Neural progenitor cell (in vitro differentiated cells): ENCODE data around the gene TMEM178B. TPM values are rescaled to one million over a fixed set of nuclear protein-coding genes. Genes with fewer than 3 reads are reported as not detected.
A peak's percentile ranks its signal among the peaks of the same experiment; 100 is the strongest.

Experiments
- DNase-seq: peaks from one replicate; pipeline ENCODE4 v3.0.0-alpha.2; 2016; ENCODE audit warnings: low spot score
- H2AFZ ChIP-seq: fragments of 200-600 bp; sonication (generic); replicated peaks from 2 replicates; pipeline ENCODE4 v1.6.1; 2016; ENCODE audit warnings: antibody characterized with exemption
- H3F3A ChIP-seq: fragments of 200-600 bp; sonication (generic); 2 replicates; pipeline ENCODE4 v1.6.1; 2016; ENCODE audit warnings: antibody characterized with exemption, low read depth
- H3K27ac ChIP-seq: fragments of 200-600 bp; sonication (generic); 2 replicates; pipeline ENCODE4 v1.5.1; 2016; ENCODE audit warnings: mild to moderate bottlenecking
- H3K27me3 ChIP-seq: fragments of 200-600 bp; sonication (generic); 2 replicates; pipeline ENCODE4 v1.6.1; 2016; ENCODE audit warnings: mild to moderate bottlenecking, moderate library complexity
- H3K36me3 ChIP-seq: fragments of 200-600 bp; sonication (generic); 2 replicates; pipeline ENCODE4 v1.5.1; 2016
- H3K4me1 ChIP-seq: fragments of 200-600 bp; sonication (generic); 2 replicates; pipeline ENCODE4 v1.6.1; 2016; ENCODE audit warnings: mixed run types
- H3K4me2 ChIP-seq: fragments of 200-600 bp; sonication (generic); 2 replicates; pipeline ENCODE4 v1.6.1; 2016
- H3K4me3 ChIP-seq: fragments of 200-600 bp; sonication (generic); 2 replicates; pipeline ENCODE4 v1.5.1; 2016
- H3K79me2 ChIP-seq: fragments of 200-600 bp; sonication (generic); 2 replicates; pipeline ENCODE4 v1.6.1; 2016; ENCODE audit warnings: low read depth
- H3K9ac ChIP-seq: fragments of 200-600 bp; sonication (generic); 2 replicates; pipeline ENCODE4 v1.6.1; 2016
- H3K9me3 ChIP-seq: fragments of 200-600 bp; sonication (generic); 2 replicates; pipeline ENCODE4 v1.5.1; 2016; ENCODE audit warnings: low read depth
- H4K20me1 ChIP-seq: fragments of 200-600 bp; sonication (generic); 2 replicates; pipeline ENCODE4 v1.6.1; 2016; ENCODE audit warnings: low read depth
- H3K27ac Mint-ChIP-seq: 3 replicates; pipeline ENCODE4 v1.8.0; 2021; ENCODE audit warnings: mixed read lengths
- H3K27me3 Mint-ChIP-seq: 2 replicates; pipeline ENCODE4 v1.8.0; 2022; ENCODE audit warnings: low read depth, mild to moderate bottlenecking, inconsistent platforms, moderate library complexity, mixed read lengths; ENCODE audit not compliant: insufficient read depth
- H3K36me3 Mint-ChIP-seq: 3 replicates; pipeline ENCODE4 v1.8.0; 2021; ENCODE audit warnings: mixed read lengths
- H3K4me1 Mint-ChIP-seq: 3 replicates; pipeline ENCODE4 v1.8.0; 2021; ENCODE audit warnings: mixed read lengths
- H3K4me3 Mint-ChIP-seq: 3 replicates; pipeline ENCODE4 v1.8.0; 2021; ENCODE audit warnings: mild to moderate bottlenecking, moderate library complexity, mixed read lengths
- H3K9me3 Mint-ChIP-seq: 3 replicates; pipeline ENCODE4 v1.8.0; 2020; ENCODE audit warnings: mixed read lengths
- CTCF ChIP-seq: fragments of 200-600 bp; sonication (generic); IDR thresholded peaks from 2 replicates; pipeline ENCODE4 v1.5.1; 2017; ENCODE audit warnings: antibody characterized with exemption, mild to moderate bottlenecking
- EZH2 ChIP-seq: fragments of 200-600 bp; sonication (generic); IDR thresholded peaks from 2 replicates; pipeline ENCODE4 v1.6.1; 2017; ENCODE audit warnings: antibody characterized with exemption, mild to moderate bottlenecking, moderate library complexity
- EZH2phosphoT487 ChIP-seq: fragments of 200-600 bp; sonication (generic); IDR thresholded peaks from 2 replicates; pipeline ENCODE4 v1.6.1; 2017; ENCODE audit warnings: antibody characterized with exemption
- total RNA-seq: library from RNA; depleted of rRNA; stranded (reverse); fragments of >200 nt; gene quantifications from 2 replicates; pipeline ENCODE4 v1.2.3, GENCODE V29; 2015; ENCODE audit warnings: low replicate concordance

Gene TMEM178B
- total RNA-seq, 1 donor from 2014 or later: 2.9 TPM

GRCh38 chr7:141291541-141291940, 217.7 kb downstream of the TMEM178B start:
- TF ChIP-seq CTCF (no peak), EZH2 (no peak), EZH2phosphoT487 (no peak)
- H3K4me3 Mint-ChIP-seq: no peak overlapping the region

GRCh38 chr7:141294143-141294829, 220.4 kb downstream of the TMEM178B start:
- Mint-ChIP-seq H3K4me3 (no peak overlapping the region), H3K36me3 (no peaks in the 10 kb centered on the region), H3K27ac (no peak overlapping the region), H3K4me1 (peaks cover 24% of the 10 kb centered on the region), H3K9me3 (no peaks in the 10 kb centered on the region), H3K27me3 (peaks cover 3% of the 10 kb centered on the region)
- H3K9ac ChIP-seq: no peak overlapping the region
- H3K27ac ChIP-seq: no peak overlapping the region
- peaks cover 19% of the 10 kb centered on the region for H3K4me1 ChIP-seq
- no peak overlapping the region for H3K4me3 ChIP-seq
- no peaks in the 10 kb centered on the region for H3K79me2 ChIP-seq
- H2AFZ ChIP-seq: no peak overlapping the region
- DNase-seq: peak; percentile 36
- no peaks in the 10 kb centered on the region for H3K9me3 ChIP-seq
- H3K36me3 ChIP-seq: no peaks in the 10 kb centered on the region
- TF ChIP-seq CTCF (no peak), EZH2 (no peak), EZH2phosphoT487 (no peak)
- H3F3A ChIP-seq: peaks cover 13% of the 10 kb centered on the region
- H4K20me1 ChIP-seq: no peaks in the 10 kb centered on the region
- peak overlapping the region; percentile 50 for H3K4me2 ChIP-seq
- no peaks in the 10 kb centered on the region for H3K27me3 ChIP-seq

More at GRCh38 chr7:141291541-141291940, 217.7 kb downstream of the TMEM178B start:
- Histone ChIP-seq H3K4me1 (peaks cover 19% of the 10 kb centered on the region), H3K36me3 (no peaks in the 10 kb centered on the region), H3K9ac (no peak overlapping the region), H3K4me2 (no peak overlapping the region), H3K27me3 (no peaks in the 10 kb centered on the region), H3K9me3 (no peaks in the 10 kb centered on the region), H4K20me1 (peaks cover 3% of the 10 kb centered on the region), H3K79me2 (no peaks in the 10 kb centered on the region), H2AFZ (no peak overlapping the region), H3F3A (peaks cover 13% of the 10 kb centered on the region), H3K27ac (no peak overlapping the region), H3K4me3 (no peak overlapping the region)
- Mint-ChIP-seq H3K9me3 (no peaks in the 10 kb centered on the region), H3K27ac (no peak overlapping the region), H3K4me1 (peaks cover 41% of the 10 kb centered on the region), H3K36me3 (no peaks in the 10 kb centered on the region), H3K27me3 (peaks cover 7% of the 10 kb centered on the region)
- DNase-seq: no peak

- Mint-ChIP-seq H3K27ac (no peak overlapping the region), H3K27me3 (peaks cover 4% of the 10 kb centered on the region)
Observed at GRCh38 chr7:141295367-141295895, 221.6 kb downstream of the TMEM178B start.

More at GRCh38 chr7:141295367-141295895, 221.6 kb downstream of the TMEM178B start:
- H3K9me3 Mint-ChIP-seq: no peaks in the 10 kb centered on the region
- peaks cover 13% of the 10 kb centered on the region for H3F3A ChIP-seq
- no peak overlapping the region for H3K4me3 Mint-ChIP-seq
- no peak overlapping the region for H3K27ac ChIP-seq
- H3K36me3 ChIP-seq: no peaks in the 10 kb centered on the region
- H2AFZ ChIP-seq: no peak overlapping the region
- H3K4me1 Mint-ChIP-seq: peaks cover 24% of the 10 kb centered on the region
- no peak overlapping the region for H3K4me3 ChIP-seq
- no peaks in the 10 kb centered on the region for H3K9me3 ChIP-seq
- no peak overlapping the region for H3K4me2 ChIP-seq
- H3K36me3 Mint-ChIP-seq: no peaks in the 10 kb centered on the region
- no peaks in the 10 kb centered on the region for H3K27me3 ChIP-seq
- no peak for TF ChIP-seq EZH2phosphoT487
- TF ChIP-seq CTCF: no peak
- TF ChIP-seq EZH2: no peak
- no peak overlapping the region for H3K9ac ChIP-seq
- no peaks in the 10 kb centered on the region for H4K20me1 ChIP-seq
- no peak for DNase-seq
- peaks cover 19% of the 10 kb centered on the region for H3K4me1 ChIP-seq
- H3K79me2 ChIP-seq: no peaks in the 10 kb centered on the region
